Glutamatergic neuron (in vitro differentiated cells): Measurements from ENCODE around the gene NLK. TPM values are rescaled to one million over a fixed set of nuclear protein-coding genes. Genes with fewer than 3 reads are reported as not detected.
"Not testable (repeated sequence)": the region's sequence is repeated elsewhere in the genome, so short reads cannot be mapped to it uniquely, and the experiment has no call there.

Experiments
- DNase-seq: peaks from one replicate; pipeline ENCODE4 v3.0.0; 2022
- H3K27ac Mint-ChIP-seq: one replicate; pipeline ENCODE4 v1.8.0; 2020; ENCODE audit warnings: mild to moderate bottlenecking, mixed read lengths, inconsistent platforms; ENCODE audit not compliant: unreplicated experiment
- H3K27me3 Mint-ChIP-seq: one replicate; pipeline ENCODE4 v1.8.0; 2020; ENCODE audit warnings: mild to moderate bottlenecking, moderate library complexity, mixed read lengths, inconsistent platforms; ENCODE audit not compliant: unreplicated experiment
- H3K36me3 Mint-ChIP-seq: one replicate; pipeline ENCODE4 v1.8.0; 2020; ENCODE audit warnings: mild to moderate bottlenecking, mixed read lengths, inconsistent platforms; ENCODE audit not compliant: unreplicated experiment
- H3K4me1 Mint-ChIP-seq: one replicate; pipeline ENCODE4 v1.8.0; 2020; ENCODE audit warnings: mild to moderate bottlenecking, low read depth, mixed read lengths, inconsistent platforms; ENCODE audit not compliant: unreplicated experiment
- H3K4me3 Mint-ChIP-seq: one replicate; pipeline ENCODE4 v1.8.0; 2020; ENCODE audit warnings: mild to moderate bottlenecking, mixed read lengths, inconsistent platforms; ENCODE audit not compliant: unreplicated experiment
- H3K9me3 Mint-ChIP-seq: one replicate; pipeline ENCODE4 v1.8.0; 2020; ENCODE audit warnings: mild to moderate bottlenecking, moderate library complexity, mixed read lengths, inconsistent platforms; ENCODE audit not compliant: unreplicated experiment
- CTCF ChIP-seq: fragments of 200-600 bp; sonication (generic); IDR thresholded peaks from one replicate; pipeline ENCODE4 v1.5.0; 2021; ENCODE audit not compliant: partially characterized antibody, unreplicated experiment
- total RNA-seq: library from RNA; stranded (reverse); fragmentation: NEBNext Ultra II Directional; extraction: Animal tissue kit (Norgen Biotek cat#: 25700); gene quantifications from one replicate; pipeline ENCODE4 v1.2.1, GENCODE V29; 2021; ENCODE audit not compliant: unreplicated experiment

Gene NLK
- total RNA-seq, 1 donor from 2014 or later: 33.8 TPM

GRCh38 chr17:28181568-28181967, 139.1 kb downstream of the NLK start:
- Mint-ChIP-seq H3K4me3 (no peak overlapping the region), H3K4me1 (no peaks in the 10 kb centered on the region), H3K27ac (no peak overlapping the region), H3K27me3 (no peaks in the 10 kb centered on the region), H3K36me3 (peaks cover 16% of the 10 kb centered on the region), H3K9me3 (no peaks in the 10 kb centered on the region)
- no peak for DNase-seq
- TF ChIP-seq CTCF: no peak

GRCh38 chr17:28182559-28182958, 140.1 kb downstream of the NLK start:
- DNase-seq: no peak
- no peaks in the 10 kb centered on the region for H3K9me3 Mint-ChIP-seq
- H3K27me3 Mint-ChIP-seq: no peaks in the 10 kb centered on the region
- no peak for TF ChIP-seq CTCF
- no peak overlapping the region for H3K4me3 Mint-ChIP-seq
- H3K4me1 Mint-ChIP-seq: no peaks in the 10 kb centered on the region
- H3K27ac Mint-ChIP-seq: no peak overlapping the region
- H3K36me3 Mint-ChIP-seq: peaks cover 19% of the 10 kb centered on the region

- H3K4me3 Mint-ChIP-seq: no peak overlapping the region
- DNase-seq: no peak
- no peaks in the 10 kb centered on the region for H3K4me1 Mint-ChIP-seq
- no peaks in the 10 kb centered on the region for H3K27me3 Mint-ChIP-seq
- no peak overlapping the region for H3K27ac Mint-ChIP-seq
- H3K36me3 Mint-ChIP-seq: peaks cover 13% of the 10 kb centered on the region
- TF ChIP-seq CTCF: no peak
- H3K9me3 Mint-ChIP-seq: no peaks in the 10 kb centered on the region
Observed at GRCh38 chr17:28185658-28186057, 143.2 kb downstream of the NLK start.

- not testable (repeated sequence) for H3K27me3 Mint-ChIP-seq, H3K27ac Mint-ChIP-seq, H3K4me1 Mint-ChIP-seq, DNase-seq, H3K9me3 Mint-ChIP-seq, H3K4me3 Mint-ChIP-seq
- H3K36me3 Mint-ChIP-seq: peaks cover 13% of the 10 kb centered on the region
Observed at GRCh38 chr17:28186472-28186871, 144.0 kb downstream of the NLK start.

GRCh38 chr17:28187931-28188330, 145.5 kb downstream of the NLK start:
- Mint-ChIP-seq H3K9me3 (no peaks in the 10 kb centered on the region), H3K4me3 (no peak overlapping the region), H3K4me1 (no peaks in the 10 kb centered on the region), H3K36me3 (peaks cover 13% of the 10 kb centered on the region), H3K27me3 (no peaks in the 10 kb centered on the region), H3K27ac (no peak overlapping the region)
- no peak for TF ChIP-seq CTCF
- DNase-seq: no peak

- H3K27ac Mint-ChIP-seq: no peak overlapping the region
- no peaks in the 10 kb centered on the region for H3K9me3 Mint-ChIP-seq
- peaks cover 13% of the 10 kb centered on the region for H3K36me3 Mint-ChIP-seq
- H3K4me3 Mint-ChIP-seq: no peak overlapping the region
- no peaks in the 10 kb centered on the region for H3K4me1 Mint-ChIP-seq
- no peak for DNase-seq
- no peaks in the 10 kb centered on the region for H3K27me3 Mint-ChIP-seq
- TF ChIP-seq CTCF: no peak
Observed at GRCh38 chr17:28188841-28189263, 146.4 kb downstream of the NLK start.
